Activated CD4-positive, alpha-beta T cell treated with anti-CD3 and anti-CD28 coated beads, Interleukin-2, amount 50 U/mL, for 24 hours (primary cell): ENCODE results near the gene PLAC1.
A peak's percentile ranks its signal among the peaks of the same experiment; 100 is the strongest.

Source experiments
- DNase-seq, 2 donors: peaks; one replicate each; pipeline ENCODE4 v3.0.0-alpha.2; 2020; ENCODE audit warnings: low read depth in 1 of 2, low spot score in 1 of 2

The PLAC1 gene

DNA sequence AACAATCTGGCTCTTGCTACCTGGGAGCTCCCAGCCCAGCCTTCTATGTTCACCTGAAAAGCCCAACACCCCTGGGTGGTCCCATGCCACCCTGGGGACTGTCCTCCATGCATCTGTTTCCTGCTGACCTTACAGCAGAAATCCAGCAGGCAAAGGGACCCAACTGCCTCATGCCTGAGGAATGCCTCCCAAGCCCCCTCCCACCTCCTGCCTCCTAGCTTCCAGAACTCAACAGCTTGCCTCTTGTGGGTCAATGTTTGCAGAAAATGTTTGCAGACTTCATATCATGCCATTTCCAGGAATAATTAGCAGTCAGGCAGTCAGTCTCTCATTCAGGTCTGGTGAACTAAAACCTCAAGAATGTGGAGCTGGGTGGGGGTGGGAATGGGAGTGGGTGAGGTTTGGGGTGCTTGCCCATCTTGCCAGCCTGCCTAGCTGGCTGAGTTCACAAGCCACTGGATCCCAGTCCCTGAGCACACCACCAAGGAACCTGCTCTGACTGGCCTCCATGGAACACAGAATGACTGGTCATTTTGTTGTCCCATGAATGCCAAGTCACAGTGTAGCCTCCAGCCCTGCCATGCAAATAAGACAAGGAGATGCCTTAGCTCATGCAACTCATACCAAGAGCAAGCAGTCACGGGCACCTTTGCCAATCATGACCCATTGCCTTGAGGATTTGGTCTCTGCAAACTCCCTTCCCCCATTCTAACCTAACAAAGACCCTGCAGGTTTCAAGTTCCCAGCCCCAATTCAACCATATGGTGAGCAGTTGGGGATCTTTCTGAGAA lies 12.1 kb upstream of the PLAC1 start:
- no peak for DNase-seq

DNA sequence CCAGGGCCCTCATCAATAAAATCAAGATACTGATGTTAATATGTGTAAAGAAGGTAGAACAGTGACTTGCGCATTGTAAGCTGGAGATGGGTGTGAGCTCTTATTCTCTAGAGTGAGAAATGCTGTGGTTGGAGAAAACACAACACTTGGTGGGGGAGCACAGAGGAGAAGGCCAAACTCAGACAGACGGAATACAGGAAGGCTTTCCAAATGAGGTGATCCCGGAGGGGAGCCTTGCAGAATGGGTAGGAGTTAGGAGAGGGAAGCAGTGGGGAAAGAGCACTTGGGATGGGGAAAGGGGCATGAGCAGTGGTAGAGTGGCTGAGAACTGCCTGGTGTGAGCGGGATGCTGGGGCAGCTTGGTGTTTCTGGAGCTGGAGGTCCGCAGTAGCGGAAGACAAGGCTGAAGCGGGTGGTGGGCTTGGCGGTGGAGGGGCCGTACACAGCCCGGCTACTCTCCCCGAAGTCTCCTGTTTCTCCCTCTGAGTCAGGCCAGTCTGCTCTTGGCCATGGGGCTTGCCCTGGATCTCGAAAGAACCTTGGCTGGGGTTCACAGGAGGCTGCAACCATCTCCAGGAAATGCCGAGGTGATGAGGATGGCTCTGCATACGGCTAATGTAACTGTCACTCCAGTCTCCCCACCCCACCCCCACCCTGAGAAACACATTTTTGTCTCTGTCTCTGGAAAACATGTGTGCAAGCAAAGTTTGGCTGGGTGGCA lies 11.3 kb upstream of the PLAC1 start:
- DNase-seq = no peak

DNA sequence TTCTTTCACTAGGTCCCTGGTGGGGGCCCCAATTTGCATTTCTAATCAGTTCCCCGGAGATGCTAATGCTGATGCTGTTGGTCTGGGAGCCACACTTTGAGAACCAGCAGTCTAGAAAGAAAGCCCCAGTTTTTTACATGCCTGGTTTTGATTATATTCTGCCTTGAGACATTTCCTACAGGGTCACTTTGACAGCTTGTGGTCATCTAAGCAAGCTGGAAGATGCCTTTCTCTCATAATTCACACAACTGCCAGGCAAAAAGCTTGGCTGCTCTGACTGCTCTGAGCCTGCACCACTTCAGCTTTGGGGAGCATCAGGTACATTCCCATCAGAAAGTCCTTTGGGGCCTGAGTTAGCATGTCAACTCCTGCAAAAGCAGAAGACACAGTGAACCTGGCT lies 5.9 kb upstream of the PLAC1 start:
- no peak for DNase-seq

DNA sequence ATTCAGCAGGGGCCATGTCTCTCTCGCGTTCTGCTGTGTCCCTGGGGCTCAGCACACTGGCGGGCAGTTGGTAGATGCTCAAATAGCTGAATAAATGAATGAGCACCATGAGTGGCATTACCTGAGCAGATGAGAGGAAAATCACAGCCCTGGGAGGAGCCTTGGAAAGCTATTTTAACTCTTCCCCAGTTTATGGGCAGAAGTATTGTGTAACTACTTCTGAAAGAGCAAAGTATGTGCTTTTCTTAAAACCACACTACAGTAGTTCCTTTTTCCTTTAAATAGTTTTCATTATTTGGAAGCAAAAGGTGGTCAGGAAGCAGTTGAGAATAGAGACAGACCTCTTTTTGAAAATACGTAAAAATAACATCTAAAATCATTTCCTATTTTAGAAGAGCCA lies 3.0 kb upstream of the PLAC1 start:
- no peak for DNase-seq

DNA sequence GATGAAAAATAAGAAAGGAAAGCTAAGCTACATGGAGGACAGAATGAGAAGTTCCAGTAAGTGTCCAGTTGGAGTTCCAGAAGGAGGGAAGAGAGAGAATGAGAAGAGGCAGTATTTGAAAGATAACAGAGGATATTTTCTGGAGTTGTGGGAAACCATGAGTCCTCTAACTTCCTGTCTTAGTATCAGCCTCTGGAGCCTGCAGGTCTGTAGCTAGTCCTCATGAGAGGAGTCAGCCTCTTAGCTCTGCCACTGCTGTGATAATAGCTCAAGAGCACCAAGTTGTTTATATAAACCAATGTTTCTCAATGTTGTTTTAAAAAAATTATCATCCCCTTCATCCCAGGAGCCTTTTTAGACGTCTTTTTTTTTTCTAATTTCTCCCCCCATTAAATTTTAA lies 2.4 kb upstream of the PLAC1 start:
- DNase-seq = no peak

DNA sequence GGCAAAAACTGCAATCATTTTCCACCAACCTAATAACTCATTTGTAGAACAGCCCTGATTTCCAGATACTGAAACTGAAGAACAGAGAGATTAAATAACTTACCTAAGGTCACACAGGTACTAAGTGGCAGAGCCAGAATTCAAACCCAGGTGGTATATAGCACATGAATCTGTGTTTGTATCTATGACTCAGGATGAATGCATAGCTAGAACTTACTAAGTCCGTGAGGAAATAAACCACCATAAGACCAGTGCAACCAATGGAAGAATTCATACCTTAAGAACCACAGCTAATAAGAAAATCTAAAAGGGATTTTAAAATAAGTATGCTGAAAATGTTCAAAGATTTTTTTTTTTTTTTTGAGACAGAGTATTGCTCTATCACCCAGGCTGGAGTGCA lies 1.5 kb upstream of the PLAC1 start:
- DNase-seq = no peak

DNA sequence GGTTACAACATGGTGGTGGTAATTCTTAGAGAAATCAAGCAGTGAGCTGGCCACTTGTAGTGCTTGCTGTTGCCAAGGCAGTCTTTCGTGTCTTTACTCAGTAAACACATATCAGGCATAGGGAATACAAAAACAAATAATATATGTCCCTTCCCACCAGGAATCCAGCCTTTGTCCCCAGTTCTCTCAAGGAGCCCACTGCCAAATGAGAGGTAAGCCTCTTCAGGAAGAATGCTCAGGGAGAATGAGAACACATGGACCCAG lies 421 bp upstream of the PLAC1 start:
- no peak for DNase-seq

DNA sequence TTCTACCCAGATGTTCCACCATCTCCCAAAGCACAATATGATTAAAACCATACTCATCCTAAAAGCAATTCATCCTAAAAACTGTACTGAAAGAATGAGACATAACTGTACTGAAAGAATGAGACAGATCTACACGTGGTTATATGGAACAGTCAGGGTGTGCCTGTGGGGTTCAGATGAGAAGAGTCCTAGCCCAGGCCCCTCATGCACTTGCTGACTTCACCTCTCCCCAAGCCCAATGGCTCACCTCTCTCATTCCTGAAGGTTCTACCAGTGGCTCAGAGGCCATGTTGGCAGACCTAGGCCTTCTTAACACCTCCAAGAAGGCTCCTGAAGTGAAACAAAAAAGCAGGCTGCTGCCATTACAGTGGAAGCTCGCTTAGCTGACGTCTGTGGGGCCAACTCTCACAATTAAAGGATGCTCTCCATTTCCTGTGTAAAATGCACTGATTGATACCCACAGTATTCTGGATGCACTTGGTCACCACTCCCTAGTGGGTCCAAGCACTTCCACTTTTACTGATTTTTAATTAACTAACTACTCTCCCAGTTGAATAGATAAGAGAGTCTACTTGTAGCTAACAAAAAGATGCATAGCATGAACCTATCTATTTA lies 3.8 kb downstream of the PLAC1 start:
- peak; percentile 3 to 28 for DNase-seq

DNA sequence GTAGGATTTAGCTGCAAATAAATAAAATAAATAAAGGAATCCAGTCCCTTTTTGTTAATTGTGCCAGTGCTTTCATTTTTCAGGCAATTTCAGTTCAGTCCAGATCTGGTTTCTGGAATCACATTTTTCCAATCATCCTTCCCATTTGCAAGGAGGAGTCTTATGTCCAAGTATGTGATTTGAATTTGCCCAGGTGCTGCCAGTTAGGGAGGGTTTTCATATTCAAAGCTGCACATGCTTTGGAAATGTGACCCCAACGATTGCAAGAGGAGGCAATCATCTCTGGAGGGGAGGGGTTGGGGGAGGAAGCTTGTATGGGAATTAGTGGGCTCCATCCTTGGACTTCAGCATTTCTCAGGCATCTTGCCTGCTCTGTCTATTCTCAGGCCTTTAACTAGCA lies 4.4 kb downstream of the PLAC1 start:
- DNase-seq = no peak

DNA sequence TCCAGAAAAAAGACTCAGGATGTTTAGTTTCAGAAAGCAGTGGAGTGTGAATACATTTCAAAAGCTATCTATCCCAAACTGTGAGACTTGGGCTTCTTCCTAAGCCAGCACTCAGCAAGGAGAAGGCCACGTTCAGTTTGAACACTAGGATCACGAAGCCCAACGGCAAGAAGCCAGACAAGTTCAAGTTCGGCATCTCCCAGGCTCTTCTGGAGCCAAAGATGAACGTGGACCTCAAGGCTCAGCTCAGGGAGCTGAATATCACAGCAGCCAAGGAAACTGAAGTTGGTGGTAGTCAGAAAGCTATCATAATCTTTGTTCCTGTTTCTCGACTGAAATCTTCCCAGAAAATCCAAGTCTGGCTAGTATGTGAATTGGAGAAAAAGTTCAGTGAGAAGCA lies 7.6 kb downstream of the PLAC1 start:
- no peak for DNase-seq

DNA sequence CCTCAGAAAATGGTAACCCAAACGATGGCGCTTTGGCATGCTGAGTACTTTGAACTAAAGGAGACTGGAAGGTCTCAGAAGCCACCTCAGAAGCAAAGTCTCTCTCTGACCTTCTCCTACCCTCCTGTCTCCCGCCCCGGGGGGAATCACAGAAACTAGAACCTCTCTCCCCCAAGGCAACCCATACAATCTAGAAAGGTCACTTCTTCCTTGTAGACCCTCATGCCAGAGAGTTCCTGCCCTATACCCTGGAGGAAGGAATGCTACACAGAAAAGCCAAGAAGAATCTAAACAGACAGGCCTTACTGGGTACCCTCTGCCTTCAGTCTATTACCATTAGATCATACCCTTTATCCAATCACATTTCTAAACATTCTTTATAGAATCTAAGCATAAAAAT lies 8.5 kb downstream of the PLAC1 start:
- DNase-seq = no peak

DNA sequence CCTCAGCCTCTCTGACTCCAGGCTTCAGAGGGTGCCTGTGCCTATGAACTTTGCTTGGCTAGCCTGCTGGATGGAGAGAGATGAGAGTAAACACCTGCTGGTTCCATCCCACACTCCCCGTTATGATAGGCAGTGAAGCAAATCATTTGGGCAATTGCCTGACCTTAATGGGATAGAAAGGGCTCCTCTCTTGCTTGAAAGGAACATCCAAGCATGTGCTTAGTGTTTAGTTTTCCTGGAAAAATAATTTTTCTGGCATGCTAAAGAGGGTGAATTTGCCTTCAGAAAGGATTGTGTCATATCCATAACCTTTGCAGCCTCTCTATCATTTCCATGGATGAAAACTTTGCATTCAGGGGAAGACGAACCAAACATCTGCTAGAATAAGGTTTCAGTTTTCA lies 10.8 kb downstream of the PLAC1 start:
- DNase-seq = no peak

DNA sequence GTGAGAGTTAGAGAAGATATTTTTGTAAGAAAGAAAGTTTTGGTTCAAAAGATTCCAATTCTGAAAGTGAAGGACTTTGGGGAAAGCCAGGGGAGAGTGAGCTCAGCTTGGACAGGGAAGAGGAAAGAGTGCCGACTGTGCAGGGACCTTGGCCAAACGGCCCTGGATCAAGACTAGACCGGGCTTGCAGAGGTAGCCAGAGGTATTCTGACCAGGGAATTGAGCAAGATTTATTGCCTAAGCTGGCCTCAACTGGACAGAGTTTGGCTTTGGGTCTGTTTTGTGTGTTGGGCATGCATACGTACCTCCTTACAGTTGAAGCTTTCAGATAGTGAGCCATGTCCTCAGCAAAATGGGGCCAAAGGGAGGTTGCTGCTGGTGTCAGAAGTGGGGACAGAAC lies 11.6 kb downstream of the PLAC1 start:
- no peak for DNase-seq

DNA sequence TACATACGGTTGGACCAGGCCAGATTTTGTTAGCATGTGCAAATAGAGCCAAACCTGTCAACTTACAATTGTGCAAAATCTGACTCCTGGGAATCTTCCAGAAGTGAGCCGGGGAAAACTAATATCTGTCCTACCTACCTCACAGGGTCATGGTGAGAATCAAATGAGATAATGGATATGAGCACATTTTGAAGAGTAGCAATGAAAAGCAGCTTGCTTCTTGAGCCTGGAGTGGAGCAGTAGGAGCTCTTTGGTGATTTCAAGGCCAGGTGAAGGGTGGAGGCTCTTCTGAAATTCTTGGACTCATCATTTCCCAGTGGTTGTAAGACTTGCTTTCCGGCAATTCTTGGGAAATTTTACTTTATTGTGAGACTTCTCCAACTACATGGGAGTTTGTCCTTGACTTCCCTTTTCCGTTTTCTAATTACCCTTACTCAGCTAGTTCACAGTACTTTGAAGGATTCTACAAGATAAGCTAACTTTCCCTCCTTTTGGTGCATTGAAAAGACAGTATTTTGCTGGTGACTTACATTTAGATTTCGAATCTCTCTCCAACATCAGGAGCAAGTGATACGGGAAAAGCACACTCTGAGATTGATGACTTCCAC lies 12.2 kb downstream of the PLAC1 start:
- DNase-seq = no peak

DNA sequence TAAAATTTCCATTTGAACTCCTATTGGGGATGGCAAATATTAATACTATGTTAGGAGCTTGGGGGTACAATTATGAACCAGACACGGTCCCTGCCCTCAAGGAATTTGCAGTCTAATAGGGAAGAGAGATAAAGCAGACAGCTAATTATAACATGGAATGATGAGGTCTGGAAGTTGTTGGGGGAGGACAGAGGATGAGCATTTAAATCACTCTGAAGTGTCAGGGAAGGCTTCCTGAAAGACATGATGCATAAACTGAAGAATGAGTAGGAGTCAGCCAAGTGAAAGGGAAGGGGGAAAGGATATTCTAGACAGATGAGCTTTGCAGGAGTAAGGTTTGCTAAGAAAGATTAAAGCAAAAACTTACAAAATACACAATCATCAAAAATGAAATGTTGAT lies 15.9 kb downstream of the PLAC1 start:
- no peak for DNase-seq

DNA sequence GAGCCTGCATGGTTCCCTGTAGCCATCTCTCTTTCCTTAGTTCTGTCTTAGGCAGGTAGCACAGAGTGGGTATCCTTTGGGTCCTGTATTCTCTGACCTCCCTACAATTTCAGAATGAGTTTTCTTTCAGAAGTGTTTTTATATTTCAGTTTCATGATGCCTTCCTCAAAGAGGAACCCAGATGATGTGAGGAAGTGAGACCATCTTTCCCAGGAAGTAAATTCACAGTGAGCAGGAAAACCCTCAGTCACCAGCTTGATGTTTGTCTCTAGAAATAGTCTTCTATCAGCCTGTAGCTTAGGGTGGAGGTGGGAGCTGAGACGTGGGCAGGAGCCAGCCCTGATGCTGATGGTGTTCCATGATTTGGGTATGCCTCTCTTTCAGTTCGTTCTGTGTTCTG lies 16.9 kb downstream of the PLAC1 start:
- no peak for DNase-seq

DNA sequence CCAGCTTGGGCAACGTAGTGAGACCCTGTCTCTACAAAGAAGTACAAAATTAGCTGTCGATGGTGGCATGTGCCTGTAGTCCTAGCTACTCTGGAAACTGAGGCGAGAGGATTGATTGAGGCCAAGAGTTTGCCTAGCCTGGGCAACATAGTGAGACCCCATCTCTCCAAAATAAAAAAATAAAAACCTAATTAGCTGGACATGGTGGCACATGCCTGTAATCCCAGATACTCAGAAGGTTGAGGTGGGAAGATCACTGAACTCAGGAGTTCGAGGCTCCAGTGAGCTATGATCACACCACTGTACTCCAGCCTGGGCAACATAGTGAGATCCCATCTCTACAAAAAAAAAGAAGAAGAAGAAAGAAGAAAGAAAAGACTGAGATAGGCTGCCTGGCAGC lies 17.4 kb downstream of the PLAC1 start:
- no peak for DNase-seq

DNA sequence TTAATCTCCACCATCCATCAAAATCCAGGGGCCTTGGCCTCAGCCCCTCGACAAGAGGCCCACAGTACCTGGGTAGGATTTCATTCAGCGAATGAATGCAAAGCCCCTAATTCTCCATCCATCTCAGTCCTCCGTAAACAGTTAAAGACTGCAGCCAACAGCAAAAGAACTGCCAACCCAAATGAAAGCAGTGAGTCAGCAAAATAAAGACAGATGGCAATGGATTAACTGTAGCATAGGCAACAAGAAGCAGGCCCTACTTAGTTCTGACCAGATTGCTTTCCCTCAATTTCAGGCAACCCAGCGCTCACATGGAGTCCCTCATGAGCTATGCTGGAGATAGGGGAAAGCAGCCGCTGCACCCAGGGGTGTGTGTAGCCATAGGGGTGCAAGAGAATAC lies 21.4 kb downstream of the PLAC1 start:
- DNase-seq = no peak

DNA sequence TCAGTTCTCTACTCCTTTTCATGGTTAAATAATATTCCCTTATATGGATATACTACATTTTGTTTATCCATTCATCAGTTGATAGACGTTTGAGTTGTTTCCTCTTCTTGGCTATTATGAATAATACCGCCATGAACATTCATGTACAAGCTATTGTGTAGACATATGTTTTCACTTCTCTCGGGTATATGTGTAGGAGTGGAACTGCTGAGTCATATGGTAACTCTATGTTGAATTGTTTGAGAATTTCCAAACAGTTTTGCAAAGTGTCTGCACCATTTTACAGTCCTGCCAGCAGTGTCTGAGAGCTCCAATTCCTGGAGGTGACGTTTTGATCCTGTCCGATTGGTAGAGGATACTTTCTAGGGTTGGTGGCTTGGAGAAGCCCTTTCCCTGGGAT lies 23.6 kb downstream of the PLAC1 start:
- DNase-seq = no peak

DNA sequence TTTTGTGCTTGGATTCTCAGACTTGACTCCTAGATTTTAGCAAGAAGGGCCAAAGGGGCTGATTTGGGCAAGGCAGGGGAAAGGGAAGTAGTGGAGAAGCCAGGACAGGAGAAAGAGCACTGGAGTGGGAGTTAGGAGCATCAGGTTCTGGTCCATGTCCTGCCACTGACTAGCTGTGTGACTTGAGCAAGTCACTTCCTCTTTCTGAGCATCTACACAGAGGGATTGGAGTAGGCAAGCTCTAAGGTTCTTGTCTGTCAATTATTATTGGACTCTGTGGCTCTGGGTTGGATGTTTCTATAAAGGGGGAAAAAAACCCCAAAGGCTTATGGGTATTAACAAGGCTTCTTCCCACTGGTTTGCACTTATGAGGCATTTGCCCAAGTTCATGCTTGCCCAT lies 24.4 kb downstream of the PLAC1 start:
- no peak for DNase-seq

DNA sequence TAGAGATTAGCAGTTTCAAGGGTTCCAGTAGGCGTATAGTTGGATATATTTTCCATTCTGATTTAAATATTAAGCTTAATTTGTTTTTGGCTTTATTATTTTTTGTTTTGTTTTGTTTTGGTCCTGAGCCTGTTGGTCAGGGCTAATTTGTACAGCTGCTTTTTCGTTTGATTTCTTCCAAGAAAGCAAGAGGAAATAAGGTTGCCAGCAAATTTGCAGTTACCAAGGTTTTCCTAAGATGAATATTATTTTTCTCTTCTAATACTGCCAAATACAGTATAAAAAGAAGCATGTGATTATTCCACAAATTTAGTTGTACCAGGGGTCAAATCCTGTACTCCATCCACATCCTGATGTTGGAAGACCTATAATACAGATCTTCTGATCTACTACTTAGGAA lies 24.9 kb downstream of the PLAC1 start:
- DNase-seq = no peak

DNA sequence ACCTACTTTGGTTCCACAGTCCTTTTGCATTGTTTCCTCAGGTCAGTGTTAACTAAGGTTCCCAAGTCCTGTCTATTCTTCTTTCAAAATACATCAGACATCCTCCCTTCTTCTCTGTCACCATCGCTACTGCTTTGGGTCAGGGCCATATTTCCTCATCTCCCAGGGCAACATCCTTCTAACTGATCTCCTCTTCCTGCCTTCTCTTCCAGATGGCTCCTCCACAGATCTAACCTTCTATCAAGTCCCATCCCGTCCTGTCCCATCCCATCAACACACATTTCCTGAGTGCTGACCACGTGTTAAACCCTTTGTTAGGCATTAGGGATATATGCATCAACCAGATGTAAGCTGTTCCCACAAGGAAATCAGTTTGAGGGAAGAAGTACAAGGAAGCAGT lies 25.9 kb downstream of the PLAC1 start:
- no peak for DNase-seq
